GM21737 (cell line): ENCODE results near the gene NOXA1.

Source experiments
- ATAC-seq: cut with Tn5 transposase; IDR thresholded peaks from one replicate; pipeline ENCODE4 v1.9.1; 2021; ENCODE audit warnings: mild to moderate bottlenecking, moderate library complexity; ENCODE audit not compliant: unreplicated experiment

Gene NOXA1

GRCh38 chr9:137387891-137388560 lies 35.2 kb upstream of the NOXA1 start:
- ATAC-seq, result no peak

- ATAC-seq, result no peak
Measured at GRCh38 chr9:137388589-137389427, 34.4 kb upstream of the NOXA1 start.

- no peak for ATAC-seq
Measured at GRCh38 chr9:137389428-137389746, 33.8 kb upstream of the NOXA1 start.

GRCh38 chr9:137390553-137391410 lies 32.4 kb upstream of the NOXA1 start:
- ATAC-seq, result no peak

GRCh38 chr9:137391411-137391754 lies 31.8 kb upstream of the NOXA1 start:
- ATAC-seq, result no peak

- ATAC-seq, result no peak
Measured at GRCh38 chr9:137392232-137393007, 30.8 kb upstream of the NOXA1 start.

GRCh38 chr9:137393176-137394150 lies 29.7 kb upstream of the NOXA1 start:
- ATAC-seq, result no peak

- no peak for ATAC-seq
Measured at GRCh38 chr9:137394866-137395665, 28.1 kb upstream of the NOXA1 start.

- ATAC-seq, result no peak
Measured at GRCh38 chr9:137395666-137396010, 27.6 kb upstream of the NOXA1 start.

GRCh38 chr9:137396227-137396626 lies 27.0 kb upstream of the NOXA1 start:
- no peak for ATAC-seq

GRCh38 chr9:137396634-137397367 lies 26.4 kb upstream of the NOXA1 start:
- ATAC-seq, result no peak

- no peak for ATAC-seq
Measured at GRCh38 chr9:137397675-137398423, 25.3 kb upstream of the NOXA1 start.

- no peak for ATAC-seq
Measured at GRCh38 chr9:137398561-137399468, 24.4 kb upstream of the NOXA1 start.

- no peak for ATAC-seq
Measured at GRCh38 chr9:137402746-137403145, 20.4 kb upstream of the NOXA1 start.

- ATAC-seq, result no peak
Measured at GRCh38 chr9:137403269-137403668, 19.9 kb upstream of the NOXA1 start.

GRCh38 chr9:137404961-137405567 lies 18.1 kb upstream of the NOXA1 start:
- ATAC-seq, result no peak
